ENCODE results near the gene ANKRD18B.

DNA sequence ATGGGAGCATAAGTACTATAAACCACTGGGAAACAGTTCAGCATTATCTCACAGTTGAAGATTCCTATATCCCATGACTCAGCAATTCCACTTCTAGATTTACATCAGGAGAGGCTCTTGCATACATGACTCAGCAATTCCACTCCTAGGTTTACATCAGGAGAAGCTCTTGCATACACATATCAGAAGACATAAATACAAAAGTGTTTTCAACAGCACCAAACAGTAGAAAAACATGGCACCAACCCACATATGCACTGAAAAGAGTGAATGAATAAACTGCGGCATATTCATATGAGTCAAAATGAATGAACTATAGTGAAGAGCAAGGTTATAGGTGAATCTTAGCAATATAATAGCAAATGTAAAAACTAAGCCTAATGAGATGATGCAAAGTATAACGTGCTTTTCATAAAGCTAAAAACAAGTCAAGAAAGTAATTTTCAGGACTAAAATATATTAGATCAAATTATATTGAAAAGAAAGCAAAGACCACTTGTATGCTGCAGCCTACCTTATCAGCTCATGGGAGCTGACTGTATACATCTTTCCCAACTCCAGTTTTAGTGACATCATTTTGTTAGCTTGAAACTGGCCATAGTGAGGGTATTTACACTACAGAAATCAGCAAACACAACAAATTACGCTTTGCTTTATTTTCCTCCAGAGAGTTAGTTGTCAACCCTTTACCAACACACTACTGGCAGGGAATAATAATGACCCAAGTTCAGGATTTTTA is 95.8 kb downstream of the ANKRD18B start:
- no peak for TF ChIP-seq ZNF274 (IDR thresholded peaks at IDR 0.05; ENCODE audit: borderline replicate concordance, extremely low read depth, low read length)
- TF ChIP-seq YY1 (IDR thresholded peaks at IDR 0.05; ENCODE audit: low read depth, low read length), result no peak
- TF ChIP-seq POLR2A (IDR thresholded peaks at IDR 0.05; ENCODE audit: control extremely low read depth in 1 of 2, low read depth in 2 of 2, low read length in 2 of 2), result no peak
- TF ChIP-seq, protein P1, sequence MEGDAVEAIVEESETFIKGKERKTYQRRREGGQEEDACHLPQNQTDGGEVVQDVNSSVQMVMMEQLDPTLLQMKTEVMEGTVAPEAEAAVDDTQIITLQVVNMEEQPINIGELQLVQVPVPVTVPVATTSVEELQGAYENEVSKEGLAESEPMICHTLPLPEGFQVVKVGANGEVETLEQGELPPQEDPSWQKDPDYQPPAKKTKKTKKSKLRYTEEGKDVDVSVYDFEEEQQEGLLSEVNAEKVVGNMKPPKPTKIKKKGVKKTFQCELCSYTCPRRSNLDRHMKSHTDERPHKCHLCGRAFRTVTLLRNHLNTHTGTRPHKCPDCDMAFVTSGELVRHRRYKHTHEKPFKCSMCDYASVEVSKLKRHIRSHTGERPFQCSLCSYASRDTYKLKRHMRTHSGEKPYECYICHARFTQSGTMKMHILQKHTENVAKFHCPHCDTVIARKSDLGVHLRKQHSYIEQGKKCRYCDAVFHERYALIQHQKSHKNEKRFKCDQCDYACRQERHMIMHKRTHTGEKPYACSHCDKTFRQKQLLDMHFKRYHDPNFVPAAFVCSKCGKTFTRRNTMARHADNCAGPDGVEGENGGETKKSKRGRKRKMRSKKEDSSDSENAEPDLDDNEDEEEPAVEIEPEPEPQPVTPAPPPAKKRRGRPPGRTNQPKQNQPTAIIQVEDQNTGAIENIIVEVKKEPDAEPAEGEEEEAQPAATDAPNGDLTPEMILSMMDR (IDR thresholded peaks at IDR 0.05; ENCODE audit: control extremely low read depth in 1 of 3, insufficient read depth in 1 of 3, low read depth in 1 of 3, low read length in 3 of 3), result no peak
- TF ChIP-seq EP300 (IDR thresholded peaks at IDR 0.05; ENCODE audit: borderline replicate concordance in 1 of 2, low read depth in 2 of 2, low read length in 2 of 2), result no peak
- no peak for TF ChIP-seq SIRT6 (IDR thresholded peaks at IDR 0.05; ENCODE audit: low read length)
- no peak for TF ChIP-seq FOSL1 (IDR thresholded peaks at IDR 0.05; ENCODE audit: insufficient read depth, low read depth, low read length)
- TF ChIP-seq SP1 (IDR thresholded peaks at IDR 0.05; ENCODE audit: low read depth, low read length), result no peak
- no peak for TF ChIP-seq EZH2 (IDR thresholded peaks at IDR 0.05; ENCODE audit: low read depth, low read length, severe bottlenecking)
- peak; percentile 96 for TF ChIP-seq MAFK (IDR thresholded peaks at IDR 0.05; ENCODE audit: low read depth, low read length)
- no peak for TF ChIP-seq TAF1 (IDR thresholded peaks at IDR 0.05; ENCODE audit: low read depth, low read length)
- TF ChIP-seq TBP (IDR thresholded peaks at IDR 0.05; ENCODE audit: low read depth, low read length), result no peak
